ENCODE measurements around the gene TMEM63C. TPM values are rescaled to one million over a fixed set of nuclear protein-coding genes. Genes with fewer than 3 reads are reported as not detected.
A peak's percentile ranks its signal among the peaks of the same experiment; 100 is the strongest.
"Not testable (repeated sequence)": the region's sequence is repeated elsewhere in the genome, so short reads cannot be mapped to it uniquely, and the experiment has no call there.

TMEM63C gene
- polyA plus RNA-seq, 5 donors, result 0.29 to 1.2 (median 0.52) TPM

DNA sequence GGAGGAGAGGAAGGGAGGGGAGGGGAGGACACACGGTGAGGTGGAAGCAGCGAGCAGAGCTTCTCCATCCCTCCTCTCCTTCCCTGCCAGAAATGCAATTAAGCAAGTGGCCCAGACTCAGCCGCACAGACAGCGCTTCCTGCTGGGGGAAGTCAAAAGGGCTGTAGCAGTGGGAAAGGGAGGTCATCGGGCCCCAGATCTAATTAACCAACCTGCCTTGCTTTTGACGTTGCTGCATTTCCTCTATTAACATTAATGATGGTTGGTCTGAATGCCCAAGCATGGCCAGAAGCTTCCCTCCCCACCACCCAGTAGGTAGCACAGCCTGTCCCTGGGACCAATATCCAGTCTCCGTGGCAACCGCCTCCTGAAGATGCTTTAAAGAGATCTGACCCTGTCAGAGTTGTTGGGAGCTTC, 94.0 kb downstream of the TMEM63C start:
- DNase-seq, result no peak

DNA sequence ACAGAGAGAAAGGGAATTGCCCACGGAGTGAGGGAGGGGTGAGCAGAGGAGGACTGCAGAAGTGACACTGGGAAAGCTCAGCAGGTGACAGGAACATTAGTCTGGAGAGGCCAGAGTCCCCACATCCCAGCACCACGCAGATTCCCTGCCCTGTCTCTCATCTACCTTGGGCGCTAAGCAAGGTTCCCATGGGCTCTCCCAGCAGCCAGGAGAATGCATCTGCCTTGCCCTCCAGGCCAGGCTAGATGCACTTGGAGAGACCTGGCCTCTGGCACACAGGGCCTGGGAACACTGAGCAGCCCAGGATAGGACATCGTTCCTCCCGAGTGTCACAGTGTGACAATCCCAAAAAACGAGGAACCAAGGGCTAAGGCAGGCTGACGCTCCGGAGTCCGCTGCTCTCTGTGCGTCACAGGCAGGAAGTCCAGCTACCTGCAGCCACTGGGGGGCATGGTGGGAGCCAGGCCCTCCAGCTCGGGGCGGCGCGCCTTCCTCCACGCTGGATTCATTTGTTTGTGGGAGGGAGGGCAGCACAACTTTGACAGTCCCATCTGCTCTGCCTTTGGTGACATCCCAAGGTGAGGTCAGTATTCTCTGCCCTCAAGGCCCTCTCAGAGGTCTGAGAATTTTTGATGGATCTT, 94.8 kb downstream of the TMEM63C start:
- no peak for DNase-seq

DNA sequence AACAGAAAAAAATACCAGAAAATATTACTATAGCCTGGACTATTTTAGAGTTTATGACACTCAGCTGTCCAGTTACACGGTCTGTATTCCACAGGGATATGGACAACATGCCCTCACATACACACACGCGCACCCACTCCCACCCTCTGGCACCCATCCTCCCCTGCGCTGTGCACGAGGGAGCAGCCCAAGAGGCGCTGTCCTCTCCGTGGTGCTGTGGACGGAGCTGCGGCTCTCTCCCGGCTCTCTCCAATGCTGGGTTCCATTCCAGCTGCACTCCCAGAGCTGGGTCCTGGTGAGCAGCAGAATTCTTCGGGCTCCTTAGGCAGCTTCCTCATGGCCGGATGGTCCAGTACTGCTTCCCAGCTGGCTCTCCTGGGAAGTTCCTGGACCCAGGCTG, 95.4 kb downstream of the TMEM63C start:
- no peak for DNase-seq

DNA sequence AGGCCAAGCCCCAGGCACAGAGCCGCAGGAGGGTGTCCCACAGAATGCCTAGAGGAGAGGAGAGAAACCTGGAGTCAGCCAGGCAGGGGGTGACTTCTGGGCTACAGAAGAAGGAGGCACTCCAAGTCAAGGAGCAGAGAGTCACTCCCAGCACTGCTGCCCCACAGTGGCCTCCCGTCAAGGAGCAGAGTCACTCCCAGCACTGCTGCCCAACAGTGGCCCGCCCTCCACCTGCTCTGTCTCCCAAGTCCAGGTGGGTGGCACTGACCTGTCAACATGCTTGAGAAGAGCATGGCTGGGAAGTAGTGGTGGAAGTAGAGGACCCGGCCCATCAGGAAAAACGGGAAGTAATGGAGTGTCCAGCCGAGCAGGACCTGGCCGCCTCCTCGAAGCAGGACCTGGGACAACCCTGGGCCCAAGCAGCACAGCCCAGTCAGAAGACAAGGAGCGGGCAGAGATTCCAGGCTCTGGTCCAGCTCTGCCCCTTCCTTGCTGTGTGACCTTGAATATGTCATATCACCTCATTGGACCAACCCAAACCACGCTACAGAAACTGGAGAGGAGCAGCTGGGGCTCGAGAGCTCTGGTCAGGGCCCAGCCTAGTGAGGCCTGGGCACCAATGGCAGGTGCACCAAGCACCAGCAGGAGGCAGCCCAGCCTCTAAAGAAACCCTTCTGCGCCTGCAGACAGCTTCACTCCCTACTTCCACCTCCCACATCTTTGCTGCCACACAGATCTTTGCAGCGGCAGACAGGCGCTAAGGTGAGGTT, 97.0 kb downstream of the TMEM63C start:
- no peak for DNase-seq

DNA sequence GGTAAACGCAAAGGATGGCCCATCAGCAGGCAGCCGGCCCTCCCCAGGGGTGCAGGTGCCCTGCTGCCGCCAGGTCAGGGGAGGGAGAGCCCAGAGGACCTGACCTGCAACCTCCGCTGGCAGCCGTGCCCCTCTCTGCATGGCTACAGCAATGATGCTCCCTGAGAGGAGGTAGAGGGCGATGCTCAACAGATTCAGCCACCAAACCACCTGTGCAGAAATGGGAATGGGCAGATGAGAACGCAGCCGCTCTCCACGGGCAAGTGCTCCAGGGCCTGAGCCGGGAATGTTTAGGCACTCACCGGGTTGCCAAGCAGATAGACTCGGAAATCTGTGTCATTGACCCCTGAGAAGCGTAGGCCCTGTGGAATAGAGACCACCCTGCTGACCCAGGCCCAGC, 98.1 kb downstream of the TMEM63C start:
- no peak for DNase-seq

DNA sequence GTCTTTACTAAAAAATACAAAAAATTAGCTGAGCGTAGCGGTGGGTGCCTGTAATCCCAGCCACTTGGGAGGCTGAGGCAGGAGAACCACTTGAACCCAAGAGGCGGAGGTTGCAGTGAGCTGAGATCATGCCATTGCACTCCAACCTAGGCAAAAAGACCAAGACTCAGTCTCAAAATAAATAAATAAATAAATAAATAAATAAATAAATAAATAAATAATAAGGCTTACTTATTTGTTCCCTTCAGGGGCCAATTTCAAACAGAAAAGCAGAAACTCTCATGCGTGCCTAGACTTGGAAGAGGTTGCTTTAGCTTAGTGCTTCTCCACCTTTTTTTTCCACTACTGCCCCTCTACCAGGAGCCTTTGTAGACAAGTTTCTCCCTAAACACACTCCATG, 99.3 kb downstream of the TMEM63C start:
- not testable (repeated sequence) for DNase-seq

DNA sequence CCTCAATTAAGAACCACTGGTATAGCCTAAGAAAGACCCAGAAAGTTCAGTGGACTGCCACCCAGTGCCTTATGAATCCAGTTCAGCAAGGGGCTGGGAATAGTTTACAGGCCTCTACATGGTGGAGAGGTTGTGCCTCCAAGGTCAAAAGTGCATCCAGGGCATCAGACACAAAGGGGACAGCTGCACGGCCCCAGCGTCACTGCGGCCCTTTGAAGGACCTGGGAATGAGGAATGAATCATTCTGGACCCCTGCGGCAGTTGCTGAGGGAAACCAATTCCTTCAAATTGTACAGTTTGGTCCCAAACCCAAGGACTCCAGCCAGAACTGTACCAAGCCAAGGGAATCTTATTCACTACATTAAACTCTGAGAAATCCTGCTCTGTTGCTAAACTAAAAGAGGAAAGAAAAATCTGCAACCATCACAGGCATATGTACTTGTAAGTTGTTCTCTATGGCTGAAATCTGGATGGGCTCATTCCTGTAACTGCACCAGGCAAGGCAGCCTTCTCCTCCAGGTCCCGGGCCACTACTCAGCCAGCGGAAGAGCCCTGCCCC, 100.3 kb downstream of the TMEM63C start:
- no peak for DNase-seq

DNA sequence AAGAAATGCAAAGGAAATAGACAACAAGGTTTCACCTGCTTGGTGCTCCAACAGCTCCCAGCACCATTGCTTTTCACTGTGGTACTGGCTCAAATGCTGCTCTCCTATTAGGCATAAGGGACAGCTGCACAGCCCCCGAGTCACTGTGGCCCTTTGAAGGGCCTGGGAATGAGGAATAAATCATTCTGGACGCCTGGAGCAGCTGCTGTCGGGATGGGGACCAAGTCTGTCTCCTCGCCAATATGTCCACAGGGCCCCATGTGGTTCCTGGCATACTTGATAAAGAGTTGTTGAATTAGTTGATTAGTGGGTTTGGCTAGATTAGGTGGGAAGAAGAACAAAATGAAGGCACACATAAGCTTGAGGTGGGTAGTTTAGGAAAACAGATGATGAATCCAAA, 102.5 kb downstream of the TMEM63C start:
- DNase-seq, result no peak

DNA sequence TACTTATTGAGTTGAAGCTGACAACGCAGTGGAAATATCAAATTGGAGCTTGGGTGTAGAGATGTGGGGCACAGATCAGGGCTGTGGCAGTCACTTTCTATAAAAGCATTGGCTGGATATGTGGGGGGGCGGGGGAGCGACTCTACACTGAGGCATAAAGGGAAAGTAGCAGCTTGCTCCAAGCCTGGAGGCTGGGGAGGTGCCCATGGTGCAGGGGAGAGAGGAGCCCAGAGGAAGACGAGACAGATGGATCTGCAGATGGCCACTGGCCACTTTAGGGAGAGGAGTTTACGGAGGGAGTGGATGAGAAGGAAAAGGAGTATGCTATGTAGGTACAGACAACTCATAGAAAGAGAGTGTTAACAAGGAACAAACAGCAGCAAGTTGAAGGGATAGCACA, 102.9 kb downstream of the TMEM63C start:
- DNase-seq, result no peak

DNA sequence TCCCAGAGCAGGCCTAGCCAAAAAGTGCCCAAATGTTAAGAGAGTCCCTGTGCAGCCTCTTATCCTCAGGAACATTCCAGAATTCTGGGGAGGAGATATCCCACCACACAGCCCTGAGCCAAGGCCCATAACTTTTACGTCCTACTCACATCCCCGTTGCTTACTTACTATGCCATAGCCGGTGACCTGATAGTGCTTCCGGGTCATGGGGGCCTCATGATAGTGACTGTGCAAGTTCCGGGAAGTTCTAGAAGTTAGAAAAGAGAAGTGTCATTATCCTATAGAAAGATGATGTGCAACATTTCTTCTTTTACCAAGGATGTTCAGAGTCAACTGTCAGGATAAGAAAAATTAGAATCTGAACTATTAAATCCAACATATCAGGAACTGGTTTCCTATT, 105.0 kb downstream of the TMEM63C start:
- no peak for DNase-seq

DNA sequence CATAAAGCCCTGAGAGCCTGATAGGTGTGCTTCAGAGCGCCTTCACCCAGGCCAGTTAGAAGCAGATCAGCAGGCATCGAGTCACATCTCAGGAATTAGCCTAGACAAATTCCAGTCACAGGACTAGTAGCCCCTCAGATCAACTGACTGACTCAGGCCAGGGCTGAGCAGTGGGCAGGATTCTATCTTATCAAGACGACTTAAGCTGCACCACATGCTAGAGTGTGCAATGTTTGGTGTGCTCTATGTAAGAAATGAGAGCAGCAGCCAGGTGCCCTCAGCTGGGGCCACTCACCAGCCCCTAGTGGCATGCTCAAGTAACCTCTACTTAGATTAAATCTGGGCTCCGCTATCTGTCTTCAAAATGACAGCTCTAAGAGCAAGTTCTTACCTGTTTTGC, 109.1 kb downstream of the TMEM63C start:
- no peak for DNase-seq

DNA sequence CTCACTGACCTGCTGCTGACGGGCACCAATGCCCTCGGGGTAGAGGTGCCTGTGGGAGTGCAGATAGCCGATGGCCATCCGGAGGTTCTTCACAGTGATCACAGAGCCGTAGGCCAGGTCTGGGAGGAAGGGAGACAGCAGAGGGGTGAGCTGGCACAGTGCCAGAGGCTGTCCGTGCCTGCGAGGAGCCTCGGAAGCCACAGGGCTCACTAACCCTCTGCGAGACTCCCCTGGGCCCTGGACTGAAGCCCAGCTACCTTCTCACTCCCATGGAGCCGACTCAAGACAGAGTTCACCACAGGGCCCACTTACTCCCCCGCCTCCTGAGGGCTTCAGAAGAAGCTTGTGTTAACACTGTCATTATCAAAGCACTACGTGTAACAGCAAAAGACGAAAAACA, 114.6 kb downstream of the TMEM63C start:
- no peak for DNase-seq

DNA sequence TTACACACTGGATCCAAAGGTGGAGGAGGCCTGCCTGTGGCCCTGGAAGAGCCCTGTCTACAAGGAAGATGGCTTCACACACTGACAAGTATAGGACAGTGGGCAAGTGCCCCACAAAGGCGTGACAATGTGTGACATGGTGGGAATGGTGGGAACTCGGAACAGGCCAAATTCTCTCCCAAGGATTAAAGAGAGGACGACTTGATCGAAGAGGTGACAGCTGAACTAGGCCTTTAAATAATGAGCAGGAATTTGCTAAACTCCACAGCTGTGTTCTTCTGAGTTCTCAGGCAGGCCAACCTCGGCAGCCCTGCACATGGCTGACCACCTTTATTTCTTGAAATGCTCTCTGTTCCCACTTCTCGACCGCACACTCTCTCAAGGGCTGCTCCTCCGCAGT, 115.3 kb downstream of the TMEM63C start:
- DNase-seq, result no peak

DNA sequence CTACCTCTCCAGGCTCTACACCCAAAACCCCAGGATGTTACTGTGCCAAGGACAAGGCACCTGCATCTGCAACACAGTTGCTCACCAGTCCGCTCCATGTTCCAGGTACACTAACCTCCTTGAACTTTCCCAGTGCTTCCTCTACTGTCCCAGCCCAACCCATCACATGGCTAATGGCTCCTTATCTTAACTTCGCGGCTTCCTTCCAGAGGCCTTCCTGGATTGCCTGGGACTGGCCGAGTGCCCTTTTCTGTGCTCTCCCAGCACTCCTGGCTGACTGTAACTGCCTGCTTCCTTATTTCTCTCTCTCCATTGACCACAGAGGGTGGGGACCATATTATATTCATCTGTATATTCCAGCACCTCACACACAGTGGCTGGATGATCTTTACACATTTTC, 118.2 kb downstream of the TMEM63C start:
- no peak for DNase-seq

DNA sequence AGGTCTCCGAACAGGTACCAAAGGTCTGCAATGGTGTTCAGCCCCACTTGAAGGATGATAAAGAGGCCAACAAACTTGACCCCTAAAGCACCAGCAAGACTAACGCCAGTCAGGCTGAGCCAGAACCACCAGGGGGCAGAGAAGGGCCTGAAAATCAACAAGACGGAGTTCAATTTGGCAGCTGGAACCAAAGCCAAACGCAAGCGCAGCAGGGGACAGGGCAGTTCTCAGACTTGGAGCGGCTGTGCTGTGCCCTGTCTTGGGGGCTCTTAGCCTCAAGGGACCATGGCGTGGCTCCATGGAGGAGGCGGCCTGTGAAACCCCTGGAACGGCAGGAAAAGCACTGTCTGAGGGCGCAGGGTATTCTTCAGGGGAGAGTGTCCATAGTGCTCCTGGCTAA, 119.5 kb downstream of the TMEM63C start:
- peak; percentile 52 to 75 for DNase-seq

DNA sequence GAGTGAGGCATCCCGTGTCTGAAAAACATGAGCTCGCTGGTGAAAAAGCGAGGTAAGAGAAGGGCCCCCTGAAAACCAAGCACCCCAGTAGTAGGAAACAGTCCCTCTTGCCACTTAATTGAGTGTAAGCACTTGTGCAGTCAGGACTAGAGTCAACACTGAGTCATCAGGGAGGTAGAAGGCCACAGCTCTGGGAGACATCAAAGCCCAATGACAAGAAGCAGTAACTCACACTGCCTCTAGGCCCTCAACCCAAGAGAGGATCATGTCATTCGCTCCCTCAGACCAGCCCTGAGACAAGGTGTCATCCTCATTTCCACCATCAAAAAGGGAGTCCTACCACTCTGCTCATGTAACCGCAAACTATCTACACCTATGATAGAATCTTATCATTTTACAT, 121.3 kb downstream of the TMEM63C start:
- no peak for DNase-seq

DNA sequence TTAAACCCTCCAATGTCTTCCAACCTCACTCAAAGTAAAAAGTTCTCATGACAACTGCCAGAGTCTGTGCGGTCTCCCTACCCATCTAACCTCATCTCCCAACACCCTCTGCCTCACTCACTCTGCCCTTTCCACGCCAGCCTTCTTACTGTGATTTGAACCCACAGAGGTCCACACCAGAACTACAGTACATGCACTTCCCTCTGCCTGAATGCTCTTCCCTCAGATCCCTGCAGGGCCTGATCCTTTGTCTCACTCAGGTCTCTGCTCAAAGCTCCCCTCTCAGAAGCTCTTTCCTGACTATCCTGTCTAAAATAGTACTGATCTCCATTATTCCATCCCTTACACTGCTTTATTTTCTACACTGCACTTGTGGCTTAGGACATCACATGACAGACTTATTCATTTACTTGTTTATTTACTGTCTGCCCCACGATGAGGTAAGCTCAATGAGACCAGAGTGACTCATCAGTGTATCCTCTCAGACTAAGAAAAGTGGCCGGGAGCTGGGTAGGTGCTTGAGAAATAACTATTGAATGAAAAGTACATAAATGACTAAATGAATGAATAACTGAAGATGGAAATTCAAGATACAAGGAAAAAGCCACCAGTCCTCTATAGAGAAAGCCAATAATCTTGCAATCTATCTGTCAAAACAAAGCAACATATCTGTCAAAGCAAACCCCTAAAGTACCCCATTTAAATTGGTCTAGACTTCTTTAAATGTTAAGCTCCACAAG, 122.0 kb downstream of the TMEM63C start:
- no peak for DNase-seq

DNA sequence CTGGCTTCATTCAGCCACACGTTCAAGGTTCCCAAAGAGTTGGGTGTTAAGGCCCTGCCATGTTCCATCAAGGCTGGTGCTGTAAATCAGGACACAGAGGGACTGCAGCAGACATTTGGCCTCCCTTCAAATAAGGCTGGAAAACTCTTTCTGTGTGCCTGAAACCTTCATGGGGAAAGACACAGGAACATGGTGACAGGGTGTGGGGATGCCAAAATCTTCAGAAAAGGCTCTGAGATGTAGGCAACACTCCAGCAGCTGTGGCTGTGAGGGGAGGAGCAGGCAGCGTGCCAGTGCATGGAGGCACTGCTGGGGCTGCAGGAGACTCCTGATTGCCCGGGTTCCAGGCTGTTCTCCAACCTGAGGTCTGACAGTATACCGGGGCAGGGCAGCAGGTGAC, 124.1 kb downstream of the TMEM63C start:
- no peak for DNase-seq

DNA sequence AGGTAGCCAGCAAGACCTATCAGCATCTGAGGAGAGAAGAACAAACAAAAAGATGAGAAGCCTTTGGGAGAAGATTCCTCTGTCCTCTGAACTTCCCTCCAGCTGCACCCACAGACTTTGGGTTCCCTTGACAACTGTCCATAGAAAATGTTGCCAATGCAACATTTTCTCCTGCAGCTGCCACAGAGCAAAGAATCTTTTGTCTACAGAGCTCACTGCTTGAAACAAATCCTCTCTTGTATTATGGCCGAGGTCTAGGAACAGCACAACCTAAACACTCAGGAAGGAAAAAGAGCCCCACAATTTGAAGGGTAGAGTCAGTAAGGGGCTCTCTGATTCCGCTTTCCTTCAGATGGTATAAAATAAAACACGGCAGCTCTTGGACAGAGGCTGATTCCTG, 124.8 kb downstream of the TMEM63C start:
- no peak for DNase-seq

DNA sequence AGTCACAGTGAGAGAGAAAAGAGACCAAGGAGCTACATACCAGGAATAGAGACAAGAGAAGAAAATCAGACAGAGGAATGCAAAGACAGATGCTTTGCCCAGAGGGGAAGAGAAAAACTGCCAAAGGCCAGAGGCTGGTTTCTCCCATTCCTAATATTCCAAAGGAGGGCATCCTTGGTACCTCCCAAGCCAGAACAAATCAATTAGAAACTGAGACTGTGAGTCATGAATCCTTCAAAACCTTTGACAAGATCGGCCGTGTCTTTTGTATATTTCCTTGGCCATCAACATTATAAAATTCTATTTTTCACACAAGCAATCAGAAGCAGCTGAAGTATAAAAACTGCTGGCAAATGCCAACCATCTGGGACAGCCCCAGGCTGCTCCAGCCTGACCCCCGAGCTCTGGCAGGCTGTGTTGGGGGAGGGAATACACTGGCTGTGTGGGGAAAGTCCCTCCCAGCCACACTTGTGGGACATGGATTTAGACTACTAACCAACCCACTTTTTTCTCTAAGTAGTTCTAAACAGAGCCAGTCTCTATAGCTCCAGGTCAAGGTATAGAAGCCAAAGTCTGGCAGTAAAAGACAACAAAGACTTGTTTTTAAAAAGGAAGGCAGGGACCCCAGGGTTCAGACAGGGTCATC, 125.4 kb downstream of the TMEM63C start:
- no peak for DNase-seq

All from right lung (tissue), 5 donors.